Suprapubic skin (tissue), 4 donors: Measurements from ENCODE around the gene FNDC1. TPM values are rescaled to one million over a fixed set of nuclear protein-coding genes. Genes with fewer than 3 reads are reported as not detected.

Experiments
- DNase-seq, 2 donors: peaks; one replicate each; pipeline ENCODE4 v3.0.0-alpha.2; 2019; ENCODE audit warnings: low spot score in 2 of 2
- H3K27ac ChIP-seq: fragments of 200-600 bp; sonication (generic); one replicate; pipeline ENCODE4 v1.5.1; 2019
- H3K27me3 ChIP-seq: fragments of 200-600 bp; sonication (generic); one replicate; pipeline ENCODE4 v1.5.1; 2019
- H3K36me3 ChIP-seq: fragments of 200-600 bp; sonication (generic); one replicate; pipeline ENCODE4 v1.5.1; 2019
- H3K4me1 ChIP-seq: fragments of 200-600 bp; sonication (generic); one replicate; pipeline ENCODE4 v1.5.1; 2019
- H3K4me3 ChIP-seq: fragments of 200-600 bp; sonication (generic); one replicate; pipeline ENCODE4 v1.5.1; 2019; ENCODE audit warnings: mild to moderate bottlenecking
- H3K9me3 ChIP-seq: fragments of 200-600 bp; sonication (generic); one replicate; pipeline ENCODE4 v1.5.1; 2019
- EP300 ChIP-seq: sonication (generic); formaldehyde crosslinking; IDR thresholded peaks from one replicate; pipeline ENCODE4 v1.6.1; 2017; ENCODE audit warnings: antibody characterized with exemption
- POLR2A ChIP-seq, 2 donors: fragments of 450-650 bp; IDR thresholded peaks; one replicate each; pipeline ENCODE4 v1.6.1; 2017; ENCODE audit warnings: antibody characterized with exemption in 2 of 2, mild to moderate bottlenecking in 2 of 2, moderate library complexity in 2 of 2
- POLR2AphosphoS5 ChIP-seq, 3 donors: sonication (generic); formaldehyde crosslinking; IDR thresholded peaks; one replicate each; pipeline ENCODE4 v1.6.1; 2017; ENCODE audit warnings: antibody characterized with exemption in 3 of 3
- WGBS: methylation state at CpG from one replicate; pipeline ENCODE4 v1.1.5; 2018; 5-methylcytosine and 5-hydroxymethylcytosine counted together
- total RNA-seq, 4 donors: library from RNA; depleted of rRNA; stranded (reverse); fragments of >200 nt; gene quantifications; one replicate each; pipeline ENCODE4 v1.1.0, GENCODE V29; 2016
- TF ChIP-seq, protein P1 (sequence below), 2 donors: fragments of 200-600 bp in 1 of 2; fragments of 450-650 bp in 1 of 2; sonication (generic) in 1 of 2; IDR thresholded peaks; one replicate each; pipeline ENCODE4 v1.5.1; 2016 to 2019; ENCODE audit warnings: antibody characterized with exemption in 2 of 2, mild to moderate bottlenecking in 1 of 2, moderate library complexity in 1 of 2

The FNDC1 gene
- total RNA-seq, 4 donors from 2014 or later, result 0.13 to 0.89 (median 0.15) TPM; not detected in 1

GRCh38 chr6:159197251-159197650 lies 28.1 kb downstream of the FNDC1 start:
- H3K9me3 ChIP-seq, result no peaks in the 10 kb centered on the region
- 74% methylated on average over 7 of the region's 7 CpGs for WGBS
- no peaks in the 10 kb centered on the region for H3K36me3 ChIP-seq
- H3K27ac ChIP-seq, result no peak overlapping the region
- no peaks in the 10 kb centered on the region for H3K27me3 ChIP-seq
- H3K4me1 ChIP-seq, result no peaks in the 10 kb centered on the region
- no peak for DNase-seq
- H3K4me3 ChIP-seq, result no peak overlapping the region
- TF ChIP-seq, protein P1, sequence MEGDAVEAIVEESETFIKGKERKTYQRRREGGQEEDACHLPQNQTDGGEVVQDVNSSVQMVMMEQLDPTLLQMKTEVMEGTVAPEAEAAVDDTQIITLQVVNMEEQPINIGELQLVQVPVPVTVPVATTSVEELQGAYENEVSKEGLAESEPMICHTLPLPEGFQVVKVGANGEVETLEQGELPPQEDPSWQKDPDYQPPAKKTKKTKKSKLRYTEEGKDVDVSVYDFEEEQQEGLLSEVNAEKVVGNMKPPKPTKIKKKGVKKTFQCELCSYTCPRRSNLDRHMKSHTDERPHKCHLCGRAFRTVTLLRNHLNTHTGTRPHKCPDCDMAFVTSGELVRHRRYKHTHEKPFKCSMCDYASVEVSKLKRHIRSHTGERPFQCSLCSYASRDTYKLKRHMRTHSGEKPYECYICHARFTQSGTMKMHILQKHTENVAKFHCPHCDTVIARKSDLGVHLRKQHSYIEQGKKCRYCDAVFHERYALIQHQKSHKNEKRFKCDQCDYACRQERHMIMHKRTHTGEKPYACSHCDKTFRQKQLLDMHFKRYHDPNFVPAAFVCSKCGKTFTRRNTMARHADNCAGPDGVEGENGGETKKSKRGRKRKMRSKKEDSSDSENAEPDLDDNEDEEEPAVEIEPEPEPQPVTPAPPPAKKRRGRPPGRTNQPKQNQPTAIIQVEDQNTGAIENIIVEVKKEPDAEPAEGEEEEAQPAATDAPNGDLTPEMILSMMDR (IDR thresholded peaks at IDR 0.05), result no peak
- TF ChIP-seq POLR2A (IDR thresholded peaks at IDR 0.05), result no peak

DNA sequence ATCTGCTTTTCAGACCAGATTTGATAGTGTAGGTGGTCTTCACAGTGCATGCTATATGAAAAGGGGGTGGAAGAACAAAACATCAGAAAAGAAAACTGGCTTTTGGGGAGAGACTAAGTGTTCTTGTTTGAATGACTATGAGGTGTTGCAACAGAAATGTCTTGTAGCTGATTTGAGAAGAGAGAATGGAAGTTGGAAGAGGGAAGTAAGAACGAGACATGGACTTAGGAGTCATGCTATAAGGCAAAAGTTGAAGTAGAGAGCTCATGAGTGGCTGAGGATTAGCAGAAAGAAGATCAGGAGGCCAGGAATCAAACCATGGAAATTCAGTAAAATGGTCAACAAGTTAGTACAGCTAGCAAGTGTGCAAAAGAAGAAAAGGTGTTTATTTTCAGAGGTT lies 32.1 kb downstream of the FNDC1 start:
- no peak for DNase-seq
- Histone ChIP-seq H3K27me3 (no peaks in the 10 kb centered on the region), H3K27ac (no peak overlapping the region), H3K9me3 (no peaks in the 10 kb centered on the region), H3K36me3 (no peaks in the 10 kb centered on the region), H3K4me3 (no peak overlapping the region), H3K4me1 (no peaks in the 10 kb centered on the region)
- TF ChIP-seq, protein P1 (IDR thresholded peaks at IDR 0.05), result no peak
- TF ChIP-seq POLR2AphosphoS5 (IDR thresholded peaks at IDR 0.05) (no peak), EP300 (no peak), POLR2A (IDR thresholded peaks at IDR 0.05) (no peak)
- 76% methylated on average over 1 of the region's 1 CpG for WGBS

DNA sequence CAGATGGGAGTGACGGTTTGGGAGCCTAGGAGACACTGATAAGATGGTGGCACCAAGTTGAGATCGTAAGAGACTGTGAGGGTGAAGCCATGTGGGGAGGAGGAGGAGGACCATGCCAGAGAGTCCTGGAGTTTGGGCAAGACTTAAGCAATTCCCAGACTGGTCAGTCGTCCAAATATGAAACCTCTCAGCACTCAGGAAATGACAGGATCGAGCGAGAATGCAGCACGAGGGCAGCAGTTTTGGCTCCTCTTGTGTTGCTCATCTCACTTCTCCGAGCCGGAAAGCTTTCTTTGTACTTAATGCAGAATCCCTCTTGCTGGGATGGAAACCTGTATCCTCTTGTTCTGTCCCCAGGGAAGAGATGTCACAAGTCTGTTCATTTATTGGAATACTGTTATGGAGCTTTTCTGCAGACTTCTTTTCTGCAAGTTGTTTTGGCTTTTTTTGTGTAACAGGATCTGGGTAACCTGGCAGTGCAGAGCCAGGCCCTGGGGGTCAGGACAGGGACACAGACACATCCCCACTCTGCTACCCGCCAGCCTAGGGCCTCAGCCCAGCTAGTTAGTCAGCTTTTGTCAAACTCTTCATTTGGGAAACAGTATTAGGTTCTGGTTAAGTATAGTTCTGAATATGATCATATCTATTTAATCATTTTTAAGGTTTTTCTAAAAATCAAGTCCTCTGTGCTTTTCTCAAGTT lies 34.3 kb downstream of the FNDC1 start:
- peak in 1 of 2 donors; percentile 74 for DNase-seq
- H3K27ac ChIP-seq, result no peak overlapping the region
- WGBS, result 61% methylated on average over 9 of the region's 9 CpGs

DNA sequence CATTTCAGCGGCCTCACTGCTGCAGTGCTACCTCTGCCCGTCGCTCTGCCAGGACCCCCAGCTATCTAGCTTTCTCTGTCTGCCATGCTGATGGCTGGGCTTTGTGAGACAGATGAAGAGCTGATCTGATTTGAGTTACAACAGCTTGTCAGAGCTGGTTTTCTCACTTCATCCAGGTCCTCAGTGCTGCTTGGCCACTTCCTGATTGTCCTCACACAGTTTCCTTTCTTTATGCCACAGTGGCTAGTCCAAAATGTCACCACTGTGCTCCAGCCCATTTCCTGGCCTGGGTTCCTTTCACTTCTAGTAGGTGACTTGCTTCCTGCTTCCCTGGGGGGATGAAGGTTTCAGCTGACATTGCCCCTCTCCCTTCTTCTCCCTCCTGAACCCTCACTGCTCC lies 35.4 kb downstream of the FNDC1 start:
- TF ChIP-seq, protein P1 (IDR thresholded peaks at IDR 0.05), result no peak
- no peak for TF ChIP-seq POLR2A (IDR thresholded peaks at IDR 0.05)
- no peak for TF ChIP-seq EP300
- Histone ChIP-seq H3K9me3 (no peaks in the 10 kb centered on the region), H3K27ac (no peak overlapping the region), H3K36me3 (no peaks in the 10 kb centered on the region), H3K4me3 (no peak overlapping the region), H3K27me3 (no peaks in the 10 kb centered on the region), H3K4me1 (no peaks in the 10 kb centered on the region)
- 100% methylated on average over 2 of the region's 3 CpGs for WGBS
- DNase-seq, result no peak

More for the DNA sequence above, 34.3 kb downstream of the FNDC1 start:
- H3K4me1 ChIP-seq, result no peaks in the 10 kb centered on the region
- H3K4me3 ChIP-seq, result no peak overlapping the region
- no peaks in the 10 kb centered on the region for H3K36me3 ChIP-seq
- no peaks in the 10 kb centered on the region for H3K27me3 ChIP-seq
- TF ChIP-seq POLR2A (IDR thresholded peaks at IDR 0.05) (no peak), POLR2AphosphoS5 (IDR thresholded peaks at IDR 0.05) (no peak), EP300 (no peak)
- TF ChIP-seq, protein P1 (IDR thresholded peaks at IDR 0.05), result no peak
- no peaks in the 10 kb centered on the region for H3K9me3 ChIP-seq

- no peaks in the 10 kb centered on the region for H3K9me3 ChIP-seq
- H3K4me1 ChIP-seq, result no peaks in the 10 kb centered on the region
- H3K4me3 ChIP-seq, result no peak overlapping the region
- no peaks in the 10 kb centered on the region for H3K27me3 ChIP-seq
- H3K27ac ChIP-seq, result no peak overlapping the region
- no peak for TF ChIP-seq POLR2A (IDR thresholded peaks at IDR 0.05)
- TF ChIP-seq, protein P1 (IDR thresholded peaks at IDR 0.05), result no peak
- TF ChIP-seq EP300, result no peak
- TF ChIP-seq POLR2AphosphoS5 (IDR thresholded peaks at IDR 0.05), result no peak
- 60% methylated on average over 4 of the region's 4 CpGs for WGBS
- H3K36me3 ChIP-seq, result no peaks in the 10 kb centered on the region
- no peak for DNase-seq
Measured at GRCh38 chr6:159212028-159212427, 42.8 kb downstream of the FNDC1 start.
